HL-60 (cell line): Measurements from ENCODE around the gene MBLAC1.

Source experiments
- POLR2AphosphoS5 ChIP-seq: IDR thresholded peaks from 2 replicates; pipeline ENCODE4 v1.6.1; 2012; ENCODE audit warnings: low read depth
- SPI1 ChIP-seq: IDR thresholded peaks from 2 replicates; pipeline ENCODE4 v1.6.1; 2012; ENCODE audit warnings: low read depth, mild to moderate bottlenecking, borderline replicate concordance
- TF ChIP-seq, protein P1 (sequence below): IDR thresholded peaks from one replicate; pipeline ENCODE4 v1.5.1; 2011; ENCODE audit warnings: low read length, control low read depth, inconsistent platforms; ENCODE audit not compliant: insufficient read depth

DNA sequence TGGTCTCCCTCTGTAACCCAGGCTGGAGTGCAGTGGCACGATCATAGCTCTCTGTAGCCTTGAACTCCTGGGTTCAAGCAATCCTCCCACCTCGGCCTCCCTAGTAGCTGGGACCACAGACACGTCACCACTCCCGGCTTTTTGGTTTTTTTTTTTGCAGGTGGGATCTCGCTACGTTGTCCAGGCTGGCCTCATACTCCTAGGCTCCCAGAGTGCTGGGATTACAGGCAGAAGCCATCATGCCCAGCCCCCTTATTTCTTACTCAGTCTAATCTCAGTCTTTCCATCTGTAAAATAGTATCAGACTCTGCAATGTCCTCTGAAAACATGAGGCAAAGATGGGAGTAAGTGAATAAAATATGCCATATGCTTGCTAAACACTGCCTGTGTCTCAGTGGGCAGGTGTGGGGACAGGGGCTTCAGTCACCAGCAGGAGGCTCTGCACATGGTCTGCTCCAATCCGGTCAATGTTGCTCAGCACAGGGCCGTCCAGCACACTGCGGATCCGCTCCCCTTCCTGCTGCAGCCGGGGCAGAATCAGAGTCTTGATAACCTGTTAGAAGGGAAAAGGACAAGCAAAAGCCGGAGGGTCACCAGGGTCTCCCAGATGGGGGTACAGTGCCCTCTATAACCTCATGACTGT is 17.1 kb upstream of the MBLAC1 start:
- TF ChIP-seq, protein P1, sequence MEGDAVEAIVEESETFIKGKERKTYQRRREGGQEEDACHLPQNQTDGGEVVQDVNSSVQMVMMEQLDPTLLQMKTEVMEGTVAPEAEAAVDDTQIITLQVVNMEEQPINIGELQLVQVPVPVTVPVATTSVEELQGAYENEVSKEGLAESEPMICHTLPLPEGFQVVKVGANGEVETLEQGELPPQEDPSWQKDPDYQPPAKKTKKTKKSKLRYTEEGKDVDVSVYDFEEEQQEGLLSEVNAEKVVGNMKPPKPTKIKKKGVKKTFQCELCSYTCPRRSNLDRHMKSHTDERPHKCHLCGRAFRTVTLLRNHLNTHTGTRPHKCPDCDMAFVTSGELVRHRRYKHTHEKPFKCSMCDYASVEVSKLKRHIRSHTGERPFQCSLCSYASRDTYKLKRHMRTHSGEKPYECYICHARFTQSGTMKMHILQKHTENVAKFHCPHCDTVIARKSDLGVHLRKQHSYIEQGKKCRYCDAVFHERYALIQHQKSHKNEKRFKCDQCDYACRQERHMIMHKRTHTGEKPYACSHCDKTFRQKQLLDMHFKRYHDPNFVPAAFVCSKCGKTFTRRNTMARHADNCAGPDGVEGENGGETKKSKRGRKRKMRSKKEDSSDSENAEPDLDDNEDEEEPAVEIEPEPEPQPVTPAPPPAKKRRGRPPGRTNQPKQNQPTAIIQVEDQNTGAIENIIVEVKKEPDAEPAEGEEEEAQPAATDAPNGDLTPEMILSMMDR = no peak
- TF ChIP-seq POLR2AphosphoS5 (no peak), SPI1 (no peak)
